Occipital lobe (tissue), 2 donors: Measurements from ENCODE around the gene MLKL. TPM values are rescaled to one million over a fixed set of nuclear protein-coding genes. Genes with fewer than 3 reads are reported as not detected.

Experiments
- DNase-seq: peaks from one replicate; lab custom pipeline; 2025; lab: John Stamatoyannopoulos, UW
- total RNA-seq: library from RNA; depleted of rRNA; stranded (reverse); fragments of >200 nt; gene quantifications from one replicate; pipeline ENCODE4 v1.2.3, GENCODE V29; 2014

MLKL gene
- total RNA-seq, 1 donor from 2014 or later: 0.47 TPM

DNA sequence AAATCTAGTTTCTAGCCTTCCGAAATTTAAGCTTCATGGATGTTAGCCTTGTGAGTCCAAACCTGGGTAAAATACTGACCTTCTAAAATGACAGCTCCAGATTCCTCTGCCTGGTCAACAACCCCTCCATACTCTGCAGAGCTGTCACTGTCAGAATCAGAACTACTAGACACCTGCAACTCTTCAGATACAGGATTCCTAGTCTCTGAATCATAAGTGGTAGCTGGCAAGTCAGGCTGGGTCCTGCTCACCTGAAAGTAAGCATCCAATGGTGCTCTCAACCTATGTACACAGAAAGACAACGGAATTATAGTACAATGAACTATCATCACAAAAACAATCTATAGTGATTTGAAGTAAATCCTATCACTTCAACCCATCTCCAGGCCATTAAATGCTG, 48.8 kb downstream of the MLKL start:
- no peak for DNase-seq

DNA sequence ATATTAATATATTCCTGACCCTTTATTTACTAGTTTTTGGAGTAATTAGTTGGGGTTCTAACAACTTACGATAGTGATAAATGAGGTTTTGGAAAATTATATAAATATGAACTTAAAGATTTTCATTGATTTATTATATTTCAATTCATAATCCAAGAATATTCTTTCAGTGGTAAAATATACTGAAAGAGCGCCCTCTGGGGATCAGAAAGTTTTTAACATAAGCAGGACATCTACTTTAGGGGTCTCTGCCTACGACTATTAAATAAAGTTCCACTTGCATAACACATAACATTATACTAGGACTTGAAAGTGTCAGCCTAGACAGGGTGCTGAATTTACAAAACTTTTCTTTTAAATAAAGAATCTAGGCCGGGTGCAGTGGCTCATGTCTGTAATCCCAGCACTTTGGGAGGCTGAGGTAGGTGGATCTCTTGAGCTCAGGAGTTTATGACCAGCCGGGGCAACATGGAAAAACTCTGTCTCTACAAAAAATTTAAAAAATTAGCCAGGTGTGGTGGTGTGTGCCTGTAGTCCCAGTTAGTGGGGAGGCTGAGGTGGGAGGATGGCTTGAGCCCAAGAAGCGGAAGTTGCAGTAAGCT, 49.6 kb downstream of the MLKL start:
- no peak for DNase-seq

DNA sequence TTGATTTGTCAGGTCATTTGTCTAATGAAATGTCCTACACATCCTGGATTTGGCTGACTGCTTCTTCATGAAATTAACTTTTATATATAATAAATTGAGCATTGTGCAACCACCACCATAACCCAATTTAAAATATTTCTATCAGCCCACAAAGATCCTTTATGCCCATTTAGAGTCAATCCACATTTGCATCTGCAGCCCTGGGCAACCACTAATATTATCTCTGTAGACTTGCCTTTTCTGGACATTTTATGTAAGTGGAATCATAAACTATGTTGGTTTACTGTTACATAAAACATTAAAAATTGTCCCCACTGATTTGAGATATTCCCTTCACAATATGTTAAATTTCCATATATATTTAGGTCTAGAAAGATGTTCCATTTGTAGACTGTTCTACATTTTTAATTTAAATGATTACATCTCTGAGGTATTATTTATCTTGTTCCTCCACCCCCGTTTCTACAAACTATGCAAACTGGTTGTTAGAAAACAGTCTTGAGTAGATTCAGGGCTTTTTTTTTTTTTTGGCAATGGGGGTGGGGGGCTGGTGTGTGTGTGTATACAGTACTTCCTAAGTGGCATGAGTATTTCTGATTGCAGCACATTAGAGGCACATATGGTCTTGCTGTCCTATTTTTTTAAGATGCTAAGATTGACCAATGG, 50.7 kb downstream of the MLKL start:
- no peak for DNase-seq

DNA sequence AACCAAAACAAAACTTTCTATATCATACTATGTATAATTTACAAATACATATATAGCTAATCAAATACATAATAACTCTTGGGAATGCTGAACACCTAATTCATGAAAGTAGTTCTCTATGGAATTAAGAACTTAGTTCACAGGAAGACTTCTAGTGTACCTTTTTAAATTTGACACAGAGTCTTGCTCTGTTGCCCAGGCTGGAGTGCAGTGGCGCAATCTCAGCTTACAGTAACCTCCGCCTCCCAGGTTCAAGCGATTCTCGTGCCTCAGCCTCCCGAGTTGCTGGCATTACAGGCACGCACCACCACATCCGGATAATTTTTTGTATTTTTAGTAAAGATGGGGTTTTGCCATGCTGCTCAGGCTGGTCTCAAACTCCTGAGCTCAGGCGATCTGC, 58.7 kb downstream of the MLKL start:
- no peak for DNase-seq

DNA sequence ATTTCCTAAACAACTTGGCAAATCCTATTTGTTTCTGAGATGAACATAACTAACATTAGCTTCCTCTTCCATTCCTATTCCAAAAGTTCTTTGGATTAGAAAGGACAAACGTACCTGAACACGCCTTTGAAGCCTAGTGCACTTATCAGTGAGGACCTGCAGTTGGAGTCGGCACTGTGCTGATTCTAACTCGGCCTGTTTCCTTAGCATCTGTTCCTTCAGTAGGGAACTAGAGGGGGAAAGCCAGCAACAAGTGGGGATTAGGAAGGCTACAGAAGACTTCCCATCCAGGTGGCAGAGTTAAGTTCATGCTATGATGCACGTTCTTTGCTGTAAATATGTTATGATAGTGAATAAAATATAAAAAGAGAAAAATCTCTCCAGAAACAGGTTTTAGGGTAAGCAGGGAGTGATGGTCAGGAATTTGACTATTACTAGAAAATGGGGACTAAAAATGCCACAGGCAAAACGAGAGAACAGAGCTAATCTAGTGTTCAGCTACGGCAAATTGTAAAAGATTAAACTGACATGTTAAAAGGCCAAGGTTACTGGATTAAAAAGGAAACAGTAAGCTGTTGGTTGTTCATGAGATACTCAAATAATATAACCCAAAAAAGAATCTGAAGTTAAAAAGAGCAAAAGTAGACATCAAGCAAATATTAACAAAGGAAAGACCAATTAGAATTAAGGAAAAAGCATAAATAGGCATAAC, 62.8 kb downstream of the MLKL start:
- DNase-seq: no peak

DNA sequence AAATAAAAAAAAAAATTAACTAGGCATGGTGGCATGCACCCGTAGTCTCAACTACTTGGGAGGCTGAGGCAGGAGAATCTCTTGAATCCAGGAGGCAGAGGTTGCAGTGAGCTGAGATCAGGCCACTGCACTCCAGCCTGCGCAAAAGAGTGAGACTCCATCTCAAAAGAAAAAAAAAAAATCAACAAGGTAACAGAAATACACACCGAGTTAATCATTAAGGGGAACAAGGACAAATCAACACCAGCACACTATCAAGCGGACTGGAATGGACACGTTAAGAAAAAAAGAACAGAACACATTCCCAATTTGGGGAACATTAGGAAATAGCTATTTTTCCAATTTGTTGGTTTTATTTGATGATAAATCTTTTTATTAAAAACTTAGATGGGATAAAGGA, 65.4 kb downstream of the MLKL start:
- no peak for DNase-seq

DNA sequence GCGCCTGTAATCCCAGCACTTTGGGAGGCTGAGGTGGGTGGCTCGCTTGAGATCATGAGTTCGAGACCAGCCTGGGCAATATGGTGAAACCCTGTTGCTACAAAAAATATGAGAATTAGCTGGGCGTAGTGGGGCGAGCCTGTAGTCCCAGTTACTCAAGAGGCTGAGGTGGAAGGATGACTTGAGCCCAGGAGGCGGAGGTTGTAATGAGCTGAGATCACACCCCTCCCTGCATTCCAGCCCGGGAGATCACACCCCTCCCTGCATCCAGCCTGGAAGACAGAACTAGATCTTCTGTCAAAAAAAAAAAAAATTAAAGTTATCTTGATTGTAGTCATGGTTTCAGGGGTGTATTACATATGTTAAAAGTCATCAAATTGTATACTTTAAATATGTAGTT, 67.0 kb downstream of the MLKL start:
- no peak for DNase-seq

DNA sequence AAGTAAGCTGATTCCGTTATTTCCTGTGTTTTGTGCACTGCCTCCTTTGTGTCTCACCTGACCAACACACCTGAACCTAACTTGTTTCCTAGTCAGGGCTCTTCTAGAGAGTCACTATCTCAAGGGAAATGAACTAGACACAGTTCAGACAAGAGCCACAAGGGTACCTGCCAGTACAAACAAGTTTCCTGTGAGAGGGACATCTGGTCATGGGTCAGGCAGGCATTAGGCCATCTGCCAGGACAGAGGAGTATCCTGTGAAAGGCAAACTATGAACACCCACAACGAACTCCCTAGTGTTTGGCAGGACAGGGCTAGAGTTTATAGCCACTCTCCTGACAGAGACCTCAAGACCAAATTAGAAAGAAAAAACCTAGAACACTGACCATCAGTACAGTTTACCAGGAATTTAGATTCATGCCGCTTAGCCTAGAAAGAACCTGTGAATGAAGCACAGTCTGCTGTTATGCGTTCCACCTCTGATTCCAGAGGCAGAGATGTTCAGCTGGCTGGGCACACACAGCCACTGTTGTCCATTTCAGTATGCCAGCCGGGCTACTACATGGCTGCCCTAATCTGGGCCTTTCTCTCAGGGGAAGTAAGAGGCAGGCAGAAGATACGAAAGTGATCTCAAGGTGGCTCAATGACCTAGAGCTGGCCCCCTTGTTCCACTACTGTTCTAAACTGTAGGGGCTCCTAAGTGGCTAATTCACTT, 73.0 kb downstream of the MLKL start:
- DNase-seq: no peak

DNA sequence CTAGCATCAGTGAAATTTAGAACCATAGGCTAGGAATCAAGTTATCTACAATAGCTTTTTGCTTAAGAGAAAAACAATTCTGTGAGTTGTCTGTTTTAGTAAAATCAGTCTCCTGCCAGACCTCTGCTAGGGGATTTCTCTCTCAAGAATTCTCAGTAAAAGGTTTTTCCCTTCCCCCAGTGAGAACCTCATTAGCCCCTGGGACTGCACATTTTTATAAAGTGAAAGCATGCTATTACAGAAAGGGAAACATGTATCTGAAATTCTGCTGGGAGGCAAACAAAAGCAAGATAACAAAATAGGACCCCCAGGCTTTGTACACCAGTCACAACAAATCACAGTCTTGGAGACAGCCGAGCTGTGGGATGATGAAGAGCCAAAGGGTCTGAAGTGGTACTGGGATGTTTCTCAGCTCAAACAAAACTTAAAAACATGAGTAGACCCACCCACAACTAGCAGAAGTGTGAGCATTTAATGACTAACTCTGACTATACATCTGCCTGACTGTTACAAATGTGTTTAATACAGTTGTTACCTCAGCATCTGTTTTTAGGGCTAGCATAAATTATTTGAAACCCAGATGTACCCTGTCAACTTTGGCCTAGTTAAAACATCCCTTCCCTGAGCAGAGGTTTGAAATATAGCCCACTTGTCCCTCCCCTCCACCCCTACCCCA, 73.8 kb downstream of the MLKL start:
- DNase-seq: no peak

DNA sequence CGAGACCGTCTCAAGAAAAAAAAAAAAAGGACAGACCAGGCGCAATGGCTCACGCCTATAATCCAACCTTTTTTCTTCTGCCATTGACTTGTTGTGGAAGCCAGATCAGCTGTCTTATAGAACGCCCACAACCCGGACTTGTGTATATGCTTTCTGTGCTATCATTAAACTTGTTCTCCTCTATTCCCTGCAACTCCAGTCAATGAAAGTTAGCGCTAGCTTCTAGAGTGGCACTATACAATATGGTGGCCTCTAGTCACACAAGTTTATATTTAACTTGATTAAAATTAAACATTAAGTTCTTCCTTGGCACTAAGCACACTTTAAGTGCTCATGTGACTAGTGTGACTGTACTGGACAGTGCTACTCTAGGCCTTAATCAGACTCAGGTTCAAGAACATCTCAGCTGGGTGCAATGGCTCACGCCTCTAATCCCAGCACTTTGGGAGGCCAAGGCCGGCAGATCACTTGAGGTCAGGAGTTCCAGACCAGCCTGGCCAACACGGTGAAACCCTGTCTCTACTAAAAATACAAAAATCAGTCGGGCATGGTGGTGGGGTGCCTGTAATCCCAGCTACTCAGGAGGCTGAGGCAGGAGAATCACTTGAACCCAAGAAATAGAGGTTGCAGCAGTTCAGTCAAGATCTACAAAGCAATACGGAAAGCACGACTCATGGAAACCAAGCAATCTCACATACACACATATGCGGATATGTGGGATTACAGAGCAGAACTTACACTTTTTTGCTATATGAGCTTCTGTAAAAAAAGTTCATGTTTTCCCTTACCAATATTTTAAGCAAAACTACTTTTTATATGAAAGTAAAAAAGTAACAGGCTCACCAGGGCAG, 74.9 kb downstream of the MLKL start:
- DNase-seq: no peak

DNA sequence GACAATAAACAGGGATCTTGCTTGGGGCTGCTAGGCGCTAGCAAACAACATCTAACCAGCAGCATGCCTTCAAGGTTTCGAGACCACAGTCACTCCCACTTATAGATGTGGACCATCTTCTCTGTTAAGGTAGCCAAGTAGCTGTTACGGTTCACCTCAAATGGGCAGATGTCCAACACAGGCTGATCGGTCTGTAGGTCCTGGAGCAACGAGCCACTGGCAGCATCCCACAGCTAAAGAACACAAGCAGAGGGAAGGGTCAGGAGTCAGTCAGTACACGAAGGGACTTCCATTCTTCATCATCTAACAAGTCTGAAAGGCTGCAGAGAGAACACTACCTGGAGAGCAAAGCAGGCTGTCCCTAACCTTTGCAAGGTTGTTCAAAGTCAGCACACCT, 76.8 kb downstream of the MLKL start:
- no peak for DNase-seq

DNA sequence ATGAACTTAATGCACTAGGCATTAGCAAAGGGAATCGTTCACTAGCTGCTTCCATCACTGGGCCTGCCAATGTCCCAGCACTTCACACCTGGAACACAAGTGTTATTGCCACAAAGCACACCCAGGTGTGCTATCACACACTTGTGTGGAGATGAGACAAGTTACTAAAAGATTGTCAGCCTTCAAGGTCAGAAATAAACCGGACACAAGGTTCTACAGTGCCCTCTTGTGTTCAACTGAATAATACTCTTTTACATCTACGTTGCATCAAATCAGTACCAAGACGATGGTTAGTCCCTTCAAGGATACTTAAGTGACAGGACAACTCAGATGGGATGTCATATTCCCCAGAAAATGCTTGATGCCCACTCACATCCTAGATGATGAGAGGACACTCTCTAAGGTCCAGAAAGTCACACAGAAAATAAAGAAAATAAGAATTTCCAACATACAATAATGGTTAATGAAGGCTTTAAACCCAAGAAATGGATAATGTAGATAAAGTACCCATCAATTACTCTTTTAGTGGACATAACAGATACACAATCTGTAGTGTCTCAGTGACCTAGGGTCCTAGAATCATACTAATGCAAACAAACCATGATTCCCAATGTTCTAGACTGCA, 77.3 kb downstream of the MLKL start:
- DNase-seq: no peak

DNA sequence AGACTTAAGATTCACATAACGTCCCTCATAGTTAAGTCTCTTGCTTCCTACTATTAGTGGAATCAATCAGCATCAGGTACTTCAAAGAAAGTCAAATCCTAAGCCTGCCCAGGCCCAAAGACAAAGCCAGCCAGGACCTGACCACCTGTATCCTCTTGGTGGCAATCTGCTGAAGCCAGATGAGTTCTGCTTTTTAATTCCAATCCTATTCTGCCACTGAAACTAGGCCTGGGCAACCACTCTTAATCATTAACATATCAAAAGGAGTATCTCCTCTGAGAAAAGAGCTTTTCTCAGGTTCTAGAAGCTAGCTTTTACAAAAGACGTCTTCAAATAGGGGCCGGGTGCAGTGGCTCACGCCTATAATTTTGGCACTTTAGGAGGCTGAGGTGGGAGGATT, 78.7 kb downstream of the MLKL start:
- no peak for DNase-seq

Other genes starting within 250 kb of the MLKL start
- gene GLG1, start 93.7 kb downstream of the MLKL start, total RNA-seq: 60.4 TPM
- 12.5 TPM for gene RFWD3, start 34.0 kb downstream of the MLKL start, total RNA-seq
- 0.16 TPM for gene FA2H, start 74.0 kb upstream of the MLKL start, total RNA-seq